NCI-H748 treated with DMSO at 0.1 percent for 48 hours (cell line): ENCODE data around the gene CNTNAP4.

ENCODE experiments used
- DNase-seq: peaks from one replicate; lab custom pipeline; 2025; lab: John Stamatoyannopoulos, UW

CNTNAP4 gene

GRCh38 chr16:76490036-76490639, 212.9 kb downstream of the CNTNAP4 start:
- DNase-seq, result no peak

- DNase-seq, result no peak
These were observed 222.8 kb downstream of the CNTNAP4 start for GRCh38 chr16:76500006-76500405.

GRCh38 chr16:76502063-76502462, 224.9 kb downstream of the CNTNAP4 start:
- DNase-seq, result no peak

GRCh38 chr16:76502555-76502954, 225.4 kb downstream of the CNTNAP4 start:
- DNase-seq, result no peak

GRCh38 chr16:76503091-76503490, 225.9 kb downstream of the CNTNAP4 start:
- no peak for DNase-seq

GRCh38 chr16:76511203-76511602, 234.0 kb downstream of the CNTNAP4 start:
- DNase-seq, result no peak

- no peak for DNase-seq
These were observed 241.6 kb downstream of the CNTNAP4 start for GRCh38 chr16:76518781-76519180.

- no peak for DNase-seq
These were observed 247.2 kb downstream of the CNTNAP4 start for GRCh38 chr16:76524356-76524755.

GRCh38 chr16:76524769-76525168, 247.6 kb downstream of the CNTNAP4 start:
- no peak for DNase-seq

- DNase-seq, result no peak
These were observed 250.0 kb downstream of the CNTNAP4 start for GRCh38 chr16:76527244-76527643.

- no peak for DNase-seq
These were observed 251.9 kb downstream of the CNTNAP4 start for GRCh38 chr16:76529120-76529519.

GRCh38 chr16:76531236-76531635, 254.0 kb downstream of the CNTNAP4 start:
- no peak for DNase-seq

- no peak for DNase-seq
These were observed 255.2 kb downstream of the CNTNAP4 start for GRCh38 chr16:76532188-76532973.

GRCh38 chr16:76539609-76540008, 262.4 kb downstream of the CNTNAP4 start:
- DNase-seq, result no peak

GRCh38 chr16:76541070-76541469, 263.9 kb downstream of the CNTNAP4 start:
- no peak for DNase-seq

- no peak for DNase-seq
These were observed 288.3 kb downstream of the CNTNAP4 start for GRCh38 chr16:76565542-76565941.

GRCh38 chr16:76571755-76572154, 294.6 kb downstream of the CNTNAP4 start:
- no peak for DNase-seq

GRCh38 chr16:76573281-76573680, 296.1 kb downstream of the CNTNAP4 start:
- DNase-seq, result no peak

- DNase-seq, result no peak
These were observed 297.4 kb downstream of the CNTNAP4 start for GRCh38 chr16:76574651-76575050.

GRCh38 chr16:76576526-76576925, 299.3 kb downstream of the CNTNAP4 start:
- no peak for DNase-seq

- DNase-seq, result no peak
These were observed 299.8 kb downstream of the CNTNAP4 start for GRCh38 chr16:76577003-76577402.

GRCh38 chr16:76579277-76579922, 302.2 kb downstream of the CNTNAP4 start:
- no peak for DNase-seq

GRCh38 chr16:76583466-76583865, 306.3 kb downstream of the CNTNAP4 start:
- peak; percentile 70 for DNase-seq
